Suprapubic skin (tissue), 3 donors: ENCODE measurements around the gene CCNF.

Source experiments
- CTCF ChIP-seq, 2 donors: fragments of 200-600 bp in 1 of 2; fragments of 450-650 bp in 1 of 2; sonication (generic) in 1 of 2; IDR thresholded peaks; one replicate each; pipeline ENCODE4 v1.5.1; 2016 to 2019; ENCODE audit warnings: antibody characterized with exemption in 2 of 2, mild to moderate bottlenecking in 1 of 2, moderate library complexity in 1 of 2
- POLR2A ChIP-seq, 2 donors: fragments of 450-650 bp; IDR thresholded peaks; one replicate each; pipeline ENCODE4 v1.6.1; 2017; ENCODE audit warnings: antibody characterized with exemption in 2 of 2, mild to moderate bottlenecking in 2 of 2, moderate library complexity in 2 of 2

GRCh38 chr16:2404099-2404498 lies 25.1 kb upstream of the CCNF start:
- TF ChIP-seq POLR2A (IDR thresholded peaks at IDR 0.05) (no peak), CTCF (IDR thresholded peaks at IDR 0.05) (no peak)
